Measurements from ENCODE around the gene CD7. TPM values are rescaled to one million over a fixed set of nuclear protein-coding genes. Genes with fewer than 3 reads are reported as not detected.

CD7 gene
- total and polyA plus RNA-seq, 9 of the 15 experiments (the other 6 are each of a cell fraction or from before 2014, with no cell fraction given), result 0.21 to 0.35 TPM; not detected in 7

GRCh38 chr17:82358465-82359350, 41.3 kb upstream of the CD7 start, which contains the start of gene TEX19 (continued):
- TF ChIP-seq ZNF431 (CRISPR knock-in tag; IDR thresholded peaks at IDR 0.05), result peak; percentile 83
- TF ChIP-seq, protein P1, sequence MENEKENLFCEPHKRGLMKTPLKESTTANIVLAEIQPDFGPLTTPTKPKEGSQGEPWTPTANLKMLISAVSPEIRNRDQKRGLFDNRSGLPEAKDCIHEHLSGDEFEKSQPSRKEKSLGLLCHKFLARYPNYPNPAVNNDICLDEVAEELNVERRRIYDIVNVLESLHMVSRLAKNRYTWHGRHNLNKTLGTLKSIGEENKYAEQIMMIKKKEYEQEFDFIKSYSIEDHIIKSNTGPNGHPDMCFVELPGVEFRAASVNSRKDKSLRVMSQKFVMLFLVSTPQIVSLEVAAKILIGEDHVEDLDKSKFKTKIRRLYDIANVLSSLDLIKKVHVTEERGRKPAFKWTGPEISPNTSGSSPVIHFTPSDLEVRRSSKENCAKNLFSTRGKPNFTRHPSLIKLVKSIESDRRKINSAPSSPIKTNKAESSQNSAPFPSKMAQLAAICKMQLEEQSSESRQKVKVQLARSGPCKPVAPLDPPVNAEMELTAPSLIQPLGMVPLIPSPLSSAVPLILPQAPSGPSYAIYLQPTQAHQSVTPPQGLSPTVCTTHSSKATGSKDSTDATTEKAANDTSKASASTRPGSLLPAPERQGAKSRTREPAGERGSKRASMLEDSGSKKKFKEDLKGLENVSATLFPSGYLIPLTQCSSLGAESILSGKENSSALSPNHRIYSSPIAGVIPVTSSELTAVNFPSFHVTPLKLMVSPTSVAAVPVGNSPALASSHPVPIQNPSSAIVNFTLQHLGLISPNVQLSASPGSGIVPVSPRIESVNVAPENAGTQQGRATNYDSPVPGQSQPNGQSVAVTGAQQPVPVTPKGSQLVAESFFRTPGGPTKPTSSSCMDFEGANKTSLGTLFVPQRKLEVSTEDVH (IDR thresholded peaks at IDR 0.05; ENCODE audit: low read depth, partially characterized antibody), result no peak
- no peak for TF ChIP-seq GTF3C2 (IDR thresholded peaks at IDR 0.05; ENCODE audit: borderline replicate concordance, extremely low read depth, insufficient read length)
- peak; percentile 84 for TF ChIP-seq NFE2L1 (tag; IDR thresholded peaks at IDR 0.05; ENCODE audit: borderline replicate concordance, low read depth)
- TF ChIP-seq, protein P2, sequence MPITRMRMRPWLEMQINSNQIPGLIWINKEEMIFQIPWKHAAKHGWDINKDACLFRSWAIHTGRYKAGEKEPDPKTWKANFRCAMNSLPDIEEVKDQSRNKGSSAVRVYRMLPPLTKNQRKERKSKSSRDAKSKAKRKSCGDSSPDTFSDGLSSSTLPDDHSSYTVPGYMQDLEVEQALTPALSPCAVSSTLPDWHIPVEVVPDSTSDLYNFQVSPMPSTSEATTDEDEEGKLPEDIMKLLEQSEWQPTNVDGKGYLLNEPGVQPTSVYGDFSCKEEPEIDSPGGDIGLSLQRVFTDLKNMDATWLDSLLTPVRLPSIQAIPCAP (CRISPR knock-in tag; IDR thresholded peaks at IDR 0.05; ENCODE audit: borderline replicate concordance), result peak; percentile 79; the same call in 1 of the 2 replicates
- no peak for TF ChIP-seq RAD51 (IDR thresholded peaks at IDR 0.05; ENCODE audit: borderline replicate concordance, low read depth)
- TF ChIP-seq CHD1 (IDR thresholded peaks at IDR 0.05; ENCODE audit: low read length), result no peak
- no peak; the same call in 1 of the 2 replicates for TF ChIP-seq ZNF395 (CRISPR knock-in tag; IDR thresholded peaks at IDR 0.05)
- no peak for TF ChIP-seq ZNF518B (CRISPR knock-in tag; IDR thresholded peaks at IDR 0.05)
- TF ChIP-seq TFAM (CRISPR knock-in tag; conservative IDR thresholded peaks at IDR 0.05), result no peak
- no peak for TF ChIP-seq MYNN (IDR thresholded peaks at IDR 0.05)
- TF ChIP-seq MYNN (CRISPR knock-in tag; IDR thresholded peaks at IDR 0.05), result no peak
- peak in 1 of 2 experiments; percentile 19; a peak in 1 of 4 replicates for TF ChIP-seq NONO (IDR thresholded peaks at IDR 0.05; ENCODE audit: low read depth in 2 of 2, low read length in 1 of 2)
- 0 out of 2 replicates have a peak, but pooled peaks have one; percentile 13 for TF ChIP-seq ELF2 (CRISPR knock-in tag; IDR thresholded peaks at IDR 0.05)

Data from K562 (cell line).